Neural cell (in vitro differentiated cells): ENCODE data around the gene ZNF879. TPM values are rescaled to one million over a fixed set of nuclear protein-coding genes. Genes with fewer than 3 reads are reported as not detected.

Experiments
- H2AFZ ChIP-seq: fragments of 200-600, 300-800 bp; sonication (generic), shearing (Covaris generic); 2 replicates; pipeline ENCODE4 v1.6.0; 2014; ENCODE audit warnings: low read depth, mild to moderate bottlenecking, antibody characterized with exemption, low read length, moderate library complexity
- H3F3A ChIP-seq: fragments of 200-600 bp; shearing (Covaris generic); 2 replicates; pipeline ENCODE4 v1.6.1; 2016; ENCODE audit warnings: mild to moderate bottlenecking, moderate library complexity, mixed read lengths, antibody characterized with exemption, low read length; ENCODE audit not compliant: insufficient read depth, poor library complexity, severe bottlenecking
- H3K27ac ChIP-seq: fragments of 200-600, 300-800 bp; sonication (generic), shearing (Covaris generic); 2 replicates; pipeline ENCODE4 v1.5.1; 2014; ENCODE audit warnings: mild to moderate bottlenecking, low read length, moderate library complexity
- H3K27me3 ChIP-seq: fragments of 300-800, 200-600 bp; sonication (generic), shearing (Covaris generic); 2 replicates; pipeline ENCODE4 v1.6.0; 2014; ENCODE audit warnings: mild to moderate bottlenecking, low read depth, low read length, moderate library complexity; ENCODE audit not compliant: insufficient read depth
- H3K36me3 ChIP-seq: fragments of 300-800, 200-600 bp; sonication (generic), shearing (Covaris generic); 2 replicates; pipeline ENCODE4 v1.5.1; 2014; ENCODE audit warnings: mild to moderate bottlenecking, antibody characterized with exemption, low read length, moderate library complexity; ENCODE audit not compliant: insufficient read depth
- H3K4me2 ChIP-seq: fragments of 300-800, 200-600 bp; sonication (generic), shearing (Covaris generic); 2 replicates; pipeline ENCODE4 v1.6.0; 2014; ENCODE audit warnings: mild to moderate bottlenecking, low read length
- H3K4me3 ChIP-seq: fragments of 300-800, 200-600 bp; sonication (generic), shearing (Covaris generic); 2 replicates; pipeline ENCODE4 v1.5.1; 2014; ENCODE audit warnings: mild to moderate bottlenecking, low read length, moderate library complexity
- H3K79me2 ChIP-seq: fragments of 200-600 bp; shearing (Covaris generic); replicated peaks from 2 replicates; pipeline ENCODE4 v1.6.0; 2014; ENCODE audit warnings: mild to moderate bottlenecking, low read length, moderate library complexity; ENCODE audit not compliant: insufficient read depth
- H3K9ac ChIP-seq: fragments of 300-800, 200-600 bp; sonication (generic), shearing (Covaris generic); 2 replicates; pipeline ENCODE4 v1.6.1; 2016; ENCODE audit warnings: mild to moderate bottlenecking, low read length, mixed read lengths
- H3K9me2 ChIP-seq: fragments of 200-600 bp; shearing (Covaris generic); 2 replicates; pipeline ENCODE4 v1.6.1; 2016; ENCODE audit warnings: mild to moderate bottlenecking, low read length, mixed read lengths; ENCODE audit not compliant: insufficient read depth
- H3K9me3 ChIP-seq: fragments of 200-600, 300-800 bp; sonication (generic), shearing (Covaris generic); 2 replicates; pipeline ENCODE4 v1.6.1; 2016; ENCODE audit warnings: mild to moderate bottlenecking, mixed run types, low read length, moderate library complexity, mixed read lengths
- H4K20me1 ChIP-seq: fragments of 200-600 bp; shearing (Covaris generic); 2 replicates; pipeline ENCODE4 v1.6.1; 2016; ENCODE audit warnings: mild to moderate bottlenecking, mixed run types; ENCODE audit not compliant: insufficient read depth
- EP300 ChIP-seq: fragments of 450-650 bp; conservative IDR thresholded peaks from 2 replicates; pipeline ENCODE4 v1.6.1; 2014; ENCODE audit warnings: antibody characterized with exemption, mild to moderate bottlenecking, moderate library complexity; ENCODE audit not compliant: poor library complexity, severe bottlenecking
- EZH2 ChIP-seq: fragments of 200-600, 300-800 bp; shearing (Covaris generic), sonication (generic); IDR thresholded peaks from 2 replicates; pipeline ENCODE4 v1.6.1; 2014; ENCODE audit warnings: antibody characterized with exemption, low read length, borderline replicate concordance, mild to moderate bottlenecking; ENCODE audit not compliant: insufficient read depth, poor library complexity, severe bottlenecking
- MXI1 ChIP-seq: fragments of 450-650 bp; conservative IDR thresholded peaks from 2 replicates; pipeline ENCODE4 v1.6.1; 2014; ENCODE audit warnings: antibody characterized with exemption, mild to moderate bottlenecking; ENCODE audit not compliant: poor library complexity, severe bottlenecking
- POLR2AphosphoS5 ChIP-seq: IDR thresholded peaks from 2 replicates; pipeline ENCODE4 v1.6.1; 2012
- RAD21 ChIP-seq: fragments of 450-650 bp; conservative IDR thresholded peaks from 2 replicates; pipeline ENCODE4 v1.6.1; 2014; ENCODE audit warnings: antibody characterized with exemption, mild to moderate bottlenecking, moderate library complexity
- SMC3 ChIP-seq: fragments of 450-650 bp; conservative IDR thresholded peaks from 2 replicates; pipeline ENCODE4 v1.6.1; 2014; ENCODE audit warnings: antibody characterized with exemption, mild to moderate bottlenecking, moderate library complexity; ENCODE audit not compliant: poor library complexity
- TAF1 ChIP-seq: IDR thresholded peaks from 2 replicates; pipeline ENCODE4 v1.6.1; 2012; ENCODE audit warnings: low read depth
- polyA plus RNA-seq: library from polyadenylated mRNA; depleted of rRNA; stranded (reverse); fragments of >200 nt; gene quantifications from 2 replicates; pipeline ENCODE4 v1.2.3, GENCODE V29; 2014
- TF ChIP-seq, protein P1 (sequence below): IDR thresholded peaks from 2 replicates; pipeline ENCODE4 v1.6.1; 2012; ENCODE audit warnings: borderline replicate concordance
- TF ChIP-seq, protein P2 (sequence below): fragments of 450-650 bp; IDR thresholded peaks from 2 replicates; pipeline ENCODE4 v1.5.1; 2014; ENCODE audit warnings: antibody characterized with exemption, mild to moderate bottlenecking, moderate library complexity; ENCODE audit not compliant: poor library complexity, severe bottlenecking

ZNF879 gene
- polyA plus RNA-seq, 1 donor from 2014 or later = 18.7 TPM

- H3K9me3 ChIP-seq = no peaks in the 10 kb centered on the region
- peak within 1 kb of the TSS; percentile 27 for H2AFZ ChIP-seq
- no peaks in the 10 kb centered on the region for H3K36me3 ChIP-seq
- no peaks in the 10 kb centered on the region for H3F3A ChIP-seq
- no peak within 1 kb of the TSS for H3K27ac ChIP-seq
- H3K4me3 ChIP-seq = peak within 1 kb of the TSS; percentile 68
- H3K9ac ChIP-seq = peak within 1 kb of the TSS; percentile 52
- H3K9me2 ChIP-seq = no peaks in the 10 kb centered on the region
- H3K4me2 ChIP-seq = peak within 1 kb of the TSS; percentile 25
- no peaks in the 10 kb centered on the region for H4K20me1 ChIP-seq
- no peaks in the 10 kb centered on the region for H3K27me3 ChIP-seq
- TF ChIP-seq RAD21 = peak; percentile 17
- no peak for TF ChIP-seq EZH2
- TF ChIP-seq SMC3 = no peak
- no peak for TF ChIP-seq EP300
- TF ChIP-seq POLR2AphosphoS5 = peak; percentile 49
- peak; percentile 42 for TF ChIP-seq TAF1
- TF ChIP-seq, protein P1, sequence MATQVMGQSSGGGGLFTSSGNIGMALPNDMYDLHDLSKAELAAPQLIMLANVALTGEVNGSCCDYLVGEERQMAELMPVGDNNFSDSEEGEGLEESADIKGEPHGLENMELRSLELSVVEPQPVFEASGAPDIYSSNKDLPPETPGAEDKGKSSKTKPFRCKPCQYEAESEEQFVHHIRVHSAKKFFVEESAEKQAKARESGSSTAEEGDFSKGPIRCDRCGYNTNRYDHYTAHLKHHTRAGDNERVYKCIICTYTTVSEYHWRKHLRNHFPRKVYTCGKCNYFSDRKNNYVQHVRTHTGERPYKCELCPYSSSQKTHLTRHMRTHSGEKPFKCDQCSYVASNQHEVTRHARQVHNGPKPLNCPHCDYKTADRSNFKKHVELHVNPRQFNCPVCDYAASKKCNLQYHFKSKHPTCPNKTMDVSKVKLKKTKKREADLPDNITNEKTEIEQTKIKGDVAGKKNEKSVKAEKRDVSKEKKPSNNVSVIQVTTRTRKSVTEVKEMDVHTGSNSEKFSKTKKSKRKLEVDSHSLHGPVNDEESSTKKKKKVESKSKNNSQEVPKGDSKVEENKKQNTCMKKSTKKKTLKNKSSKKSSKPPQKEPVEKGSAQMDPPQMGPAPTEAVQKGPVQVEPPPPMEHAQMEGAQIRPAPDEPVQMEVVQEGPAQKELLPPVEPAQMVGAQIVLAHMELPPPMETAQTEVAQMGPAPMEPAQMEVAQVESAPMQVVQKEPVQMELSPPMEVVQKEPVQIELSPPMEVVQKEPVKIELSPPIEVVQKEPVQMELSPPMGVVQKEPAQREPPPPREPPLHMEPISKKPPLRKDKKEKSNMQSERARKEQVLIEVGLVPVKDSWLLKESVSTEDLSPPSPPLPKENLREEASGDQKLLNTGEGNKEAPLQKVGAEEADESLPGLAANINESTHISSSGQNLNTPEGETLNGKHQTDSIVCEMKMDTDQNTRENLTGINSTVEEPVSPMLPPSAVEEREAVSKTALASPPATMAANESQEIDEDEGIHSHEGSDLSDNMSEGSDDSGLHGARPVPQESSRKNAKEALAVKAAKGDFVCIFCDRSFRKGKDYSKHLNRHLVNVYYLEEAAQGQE = no peak
- TF ChIP-seq, protein P2, sequence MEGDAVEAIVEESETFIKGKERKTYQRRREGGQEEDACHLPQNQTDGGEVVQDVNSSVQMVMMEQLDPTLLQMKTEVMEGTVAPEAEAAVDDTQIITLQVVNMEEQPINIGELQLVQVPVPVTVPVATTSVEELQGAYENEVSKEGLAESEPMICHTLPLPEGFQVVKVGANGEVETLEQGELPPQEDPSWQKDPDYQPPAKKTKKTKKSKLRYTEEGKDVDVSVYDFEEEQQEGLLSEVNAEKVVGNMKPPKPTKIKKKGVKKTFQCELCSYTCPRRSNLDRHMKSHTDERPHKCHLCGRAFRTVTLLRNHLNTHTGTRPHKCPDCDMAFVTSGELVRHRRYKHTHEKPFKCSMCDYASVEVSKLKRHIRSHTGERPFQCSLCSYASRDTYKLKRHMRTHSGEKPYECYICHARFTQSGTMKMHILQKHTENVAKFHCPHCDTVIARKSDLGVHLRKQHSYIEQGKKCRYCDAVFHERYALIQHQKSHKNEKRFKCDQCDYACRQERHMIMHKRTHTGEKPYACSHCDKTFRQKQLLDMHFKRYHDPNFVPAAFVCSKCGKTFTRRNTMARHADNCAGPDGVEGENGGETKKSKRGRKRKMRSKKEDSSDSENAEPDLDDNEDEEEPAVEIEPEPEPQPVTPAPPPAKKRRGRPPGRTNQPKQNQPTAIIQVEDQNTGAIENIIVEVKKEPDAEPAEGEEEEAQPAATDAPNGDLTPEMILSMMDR = peak; percentile 11
- TF ChIP-seq MXI1 = peak; percentile 51
- H3K79me2 ChIP-seq = no peaks in the 10 kb centered on the region
Observed at GRCh38 chr5:179060116-179061008, 36.8 kb downstream of the ZNF879 start, which contains the start of gene ZNF354C. Gene ZNF354C (plus strand): TSS chr5:179060373. CDS start chr5:179062069, 1,696 bp downstream.

- H3K36me3 ChIP-seq = no peaks in the 10 kb centered on the region
- H3K9me3 ChIP-seq = no peaks in the 10 kb centered on the region
- no peak overlapping the region for H2AFZ ChIP-seq
- no peaks in the 10 kb centered on the region for H3F3A ChIP-seq
- no peak for TF ChIP-seq EZH2
- TF ChIP-seq SMC3 = no peak
- TF ChIP-seq RAD21 = no peak
- no peak for TF ChIP-seq TAF1
- TF ChIP-seq MXI1 = no peak
- TF ChIP-seq, protein P2 = no peak
- TF ChIP-seq POLR2AphosphoS5 = no peak
- TF ChIP-seq, protein P1 = no peak
- no peak for TF ChIP-seq EP300
- no peaks in the 10 kb centered on the region for H3K27me3 ChIP-seq
- H3K9ac ChIP-seq = no peak overlapping the region
- H3K27ac ChIP-seq = no peak overlapping the region
- no peak overlapping the region for H3K4me2 ChIP-seq
- H3K9me2 ChIP-seq = no peaks in the 10 kb centered on the region
- H3K79me2 ChIP-seq = no peaks in the 10 kb centered on the region
- no peaks in the 10 kb centered on the region for H4K20me1 ChIP-seq
- H3K4me3 ChIP-seq = peak overlapping the region; percentile 68
Observed at GRCh38 chr5:179061025-179061424, 37.4 kb downstream of the ZNF879 start.
